ENCODE data around the gene CDSN. TPM values are rescaled to one million over a fixed set of nuclear protein-coding genes. Genes with fewer than 3 reads are reported as not detected.
A peak's percentile ranks its signal among the peaks of the same experiment; 100 is the strongest.

The CDSN gene
- total and polyA plus RNA-seq, 7 experiments from 2014 or later, result not detected

DNA sequence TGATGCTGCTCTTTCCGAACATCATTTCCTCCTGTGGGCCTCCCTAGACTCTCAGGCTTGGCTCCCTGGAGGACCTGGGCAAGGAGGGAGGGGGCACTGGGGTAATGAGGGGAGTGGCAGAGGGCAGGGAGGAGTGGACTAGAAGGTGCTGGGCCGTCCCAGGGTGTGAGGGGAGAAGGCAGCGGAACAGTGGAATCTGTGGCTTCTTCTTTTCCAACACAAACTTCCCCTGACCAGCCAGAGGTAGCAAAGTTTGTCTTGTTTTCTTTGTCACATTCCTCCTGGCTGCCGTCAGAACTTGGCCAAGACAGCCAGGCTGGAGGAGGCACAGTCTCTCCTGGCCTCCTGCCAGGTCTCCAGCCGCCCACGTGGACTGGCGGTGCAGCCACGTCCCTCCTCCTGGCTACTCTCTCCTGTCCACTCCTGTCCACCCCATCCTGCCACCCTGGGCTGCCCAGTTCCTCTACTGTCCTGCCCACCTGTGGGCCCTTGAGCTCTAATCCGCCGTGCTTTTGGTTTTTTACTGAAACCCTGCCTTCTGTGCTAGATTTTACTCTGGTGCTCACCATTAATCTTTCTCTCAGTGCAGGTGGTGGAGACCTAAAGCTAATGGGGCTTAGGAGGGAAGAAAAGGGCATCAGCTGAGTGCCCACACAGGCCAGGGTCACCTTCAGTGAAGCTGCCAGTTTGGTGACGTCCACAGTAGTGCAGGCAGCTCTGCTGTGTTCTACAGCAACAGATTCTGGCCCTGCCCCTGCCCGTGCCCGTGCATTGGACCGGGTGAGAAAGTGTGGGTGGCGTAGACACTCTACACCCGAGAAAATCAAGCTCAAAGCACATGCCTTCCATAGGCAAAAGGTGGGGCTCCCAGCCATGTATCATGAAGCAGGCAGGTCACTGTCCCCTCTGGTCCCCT, 2.8 kb upstream of the CDSN start:
- no peak overlapping the region for H3K4me3 ChIP-seq (ENCODE audit: low read length)
- H3K36me3 Mint-ChIP-seq, result no peaks in the 10 kb centered on the region
- H3K27me3 Mint-ChIP-seq, result peaks cover 0 to 11% (median 4%) of the 10 kb centered on the region in 5 donors
- no peaks in the 10 kb centered on the region for H3K36me3 ChIP-seq (ENCODE audit: control insufficient read depth in 2 of 3, insufficient read depth in 3 of 3, low read length in 3 of 3)
- no peak for ATAC-seq
- no peak overlapping the region for H3K4me3 Mint-ChIP-seq
- CTCF ChIA-PET, result interaction anchor here (0.6 to 1.0 kb wide), 3 partner anchors 32 to 207 kb away, joined by 3 read pairs; no protein-coding TSS in a partner anchor
- H3K4me1 ChIP-seq (ENCODE audit: control insufficient read depth in 2 of 2, insufficient read depth in 2 of 2, low read length in 2 of 2), result no peaks in the 10 kb centered on the region
- H3K4me1 Mint-ChIP-seq, result peaks cover 3 to 8% (median 4%) of the 10 kb centered on the region in 7 donors
- intact Hi-C loops (cut with micrococcal nuclease), result no loop called here
- DNase-seq, result no peak
- POLR2A ChIA-PET, result no interaction called here
- no peaks in the 10 kb centered on the region for H3K9me3 Mint-ChIP-seq
- no peak overlapping the region for H3K27ac Mint-ChIP-seq
- no peak overlapping the region for H3K27ac ChIP-seq (ENCODE audit: low read depth, low read length)
- H3K9me3 ChIP-seq (ENCODE audit: control insufficient read depth in 2 of 3, low read length in 3 of 3), result no peaks in the 10 kb centered on the region
- no peaks in the 10 kb centered on the region for H3K27me3 ChIP-seq (ENCODE audit: control insufficient read depth in 2 of 2, insufficient read depth in 2 of 2, low read length in 2 of 2)

DNA sequence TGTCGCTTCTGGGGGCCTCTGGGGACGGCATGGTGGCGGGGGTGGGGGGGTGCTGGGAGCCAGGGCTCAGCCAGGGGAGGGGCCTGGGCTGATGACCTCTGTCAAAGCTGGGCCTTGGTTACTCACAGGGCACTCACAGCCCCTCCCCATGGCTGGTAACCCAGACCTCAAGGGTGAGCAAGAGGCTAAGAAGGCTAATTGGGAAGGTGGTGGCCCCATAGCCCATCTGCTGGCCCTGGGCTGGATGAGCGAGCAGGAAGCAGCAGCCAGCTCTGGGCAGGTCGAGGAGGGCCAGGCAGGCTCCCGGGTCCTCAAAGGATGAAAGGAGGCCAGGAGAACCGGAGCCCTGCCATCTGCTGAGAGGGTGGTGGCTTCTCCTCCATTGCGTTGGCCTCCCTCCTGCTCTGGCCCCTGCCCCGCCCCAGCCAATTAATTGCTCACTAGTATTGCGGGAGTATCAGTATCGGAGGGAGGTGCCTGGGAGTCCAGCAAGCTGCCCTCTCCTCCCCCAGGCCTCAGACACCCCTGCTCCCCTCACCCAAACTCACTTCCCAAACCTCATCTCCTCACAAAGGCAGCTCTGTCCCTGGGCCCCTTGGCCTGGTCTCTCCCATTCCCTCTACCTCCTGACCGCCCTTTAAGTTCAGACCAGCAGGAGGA, 1.0 kb upstream of the CDSN start:
- H3K36me3 Mint-ChIP-seq, result no peaks in the 10 kb centered on the region
- intact Hi-C loops (cut with micrococcal nuclease), result no loop called here
- H3K9me3 ChIP-seq (ENCODE audit: control insufficient read depth in 2 of 3, low read length in 3 of 3), result no peaks in the 10 kb centered on the region
- H3K4me1 Mint-ChIP-seq, result peaks cover 0 to 8% (median 0%) of the 10 kb centered on the region in 7 donors
- H3K9me3 Mint-ChIP-seq, result no peaks in the 10 kb centered on the region
- DNase-seq, result no peak
- H3K27me3 ChIP-seq (ENCODE audit: control insufficient read depth in 2 of 2, insufficient read depth in 2 of 2, low read length in 2 of 2), result no peaks in the 10 kb centered on the region
- H3K27ac ChIP-seq (ENCODE audit: low read depth, low read length), result no peak overlapping the region
- ChIA-PET POLR2A (no interaction called here), CTCF (interaction anchor here (0.6 kb wide), 1 partner anchor 44 kb away, joined by 5 read pairs; no protein-coding TSS in a partner anchor)
- no peaks in the 10 kb centered on the region for H3K36me3 ChIP-seq (ENCODE audit: control insufficient read depth in 2 of 3, insufficient read depth in 3 of 3, low read length in 3 of 3)
- no peak for ATAC-seq
- H3K27ac Mint-ChIP-seq, result no peak overlapping the region
- H3K27me3 Mint-ChIP-seq, result peaks cover 0 to 12% (median 4%) of the 10 kb centered on the region in 5 donors
- H3K4me3 ChIP-seq (ENCODE audit: low read length), result no peak overlapping the region
- no peaks in the 10 kb centered on the region for H3K4me1 ChIP-seq (ENCODE audit: control insufficient read depth in 2 of 2, insufficient read depth in 2 of 2, low read length in 2 of 2)
- H3K4me3 Mint-ChIP-seq, result no peak overlapping the region

DNA sequence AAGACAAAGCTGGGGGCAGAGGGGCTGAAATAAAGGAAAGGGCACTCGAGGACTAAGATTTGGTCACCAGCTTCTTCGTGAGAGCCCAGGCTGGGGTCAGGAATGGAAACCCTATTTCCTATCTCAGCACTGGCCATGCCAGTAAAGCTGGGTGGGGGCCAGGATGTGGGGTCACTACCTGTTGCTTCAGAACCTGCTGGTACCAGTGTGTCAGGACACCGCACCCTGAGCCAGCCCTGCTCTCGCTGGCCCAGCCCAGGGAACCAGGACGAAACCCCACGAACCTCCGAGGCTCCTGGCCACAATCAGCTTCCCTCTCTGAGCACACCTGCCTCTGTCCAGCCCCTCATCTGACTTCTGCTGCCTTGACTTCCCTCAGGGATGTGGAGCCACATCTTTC, 2.1 kb downstream of the CDSN start:
- intact Hi-C loops (cut with micrococcal nuclease), result no loop called here
- Mint-ChIP-seq H3K27me3 (peaks cover 0 to 17% (median 9%) of the 10 kb centered on the region in 5 donors), H3K4me3 (no peak overlapping the region), H3K9me3 (no peaks in the 10 kb centered on the region), H3K27ac (no peak overlapping the region), H3K36me3 (no peaks in the 10 kb centered on the region), H3K4me1 (peaks cover 0 to 12% (median 5%) of the 10 kb centered on the region in 7 donors)
- no peak for ATAC-seq
- H3K27ac ChIP-seq (ENCODE audit: low read depth, low read length), result no peak overlapping the region
- DNase-seq, result no peak
- H3K4me3 ChIP-seq (ENCODE audit: low read length), result no peak overlapping the region
- no peaks in the 10 kb centered on the region for H3K9me3 ChIP-seq (ENCODE audit: control insufficient read depth in 2 of 3, low read length in 3 of 3)
- no peaks in the 10 kb centered on the region for H3K36me3 ChIP-seq (ENCODE audit: control insufficient read depth in 2 of 3, insufficient read depth in 3 of 3, low read length in 3 of 3)
- no peaks in the 10 kb centered on the region for H3K27me3 ChIP-seq (ENCODE audit: control insufficient read depth in 2 of 2, insufficient read depth in 2 of 2, low read length in 2 of 2)
- no peaks in the 10 kb centered on the region for H3K4me1 ChIP-seq (ENCODE audit: control insufficient read depth in 2 of 2, insufficient read depth in 2 of 2, low read length in 2 of 2)
- ChIA-PET CTCF (interaction anchor here (0.6 to 5.3 kb wide), 2 partner anchors 31 to 67 kb away, joined by 3 to 27 read pairs; no protein-coding TSS in a partner anchor), POLR2A (no interaction called here)

DNA sequence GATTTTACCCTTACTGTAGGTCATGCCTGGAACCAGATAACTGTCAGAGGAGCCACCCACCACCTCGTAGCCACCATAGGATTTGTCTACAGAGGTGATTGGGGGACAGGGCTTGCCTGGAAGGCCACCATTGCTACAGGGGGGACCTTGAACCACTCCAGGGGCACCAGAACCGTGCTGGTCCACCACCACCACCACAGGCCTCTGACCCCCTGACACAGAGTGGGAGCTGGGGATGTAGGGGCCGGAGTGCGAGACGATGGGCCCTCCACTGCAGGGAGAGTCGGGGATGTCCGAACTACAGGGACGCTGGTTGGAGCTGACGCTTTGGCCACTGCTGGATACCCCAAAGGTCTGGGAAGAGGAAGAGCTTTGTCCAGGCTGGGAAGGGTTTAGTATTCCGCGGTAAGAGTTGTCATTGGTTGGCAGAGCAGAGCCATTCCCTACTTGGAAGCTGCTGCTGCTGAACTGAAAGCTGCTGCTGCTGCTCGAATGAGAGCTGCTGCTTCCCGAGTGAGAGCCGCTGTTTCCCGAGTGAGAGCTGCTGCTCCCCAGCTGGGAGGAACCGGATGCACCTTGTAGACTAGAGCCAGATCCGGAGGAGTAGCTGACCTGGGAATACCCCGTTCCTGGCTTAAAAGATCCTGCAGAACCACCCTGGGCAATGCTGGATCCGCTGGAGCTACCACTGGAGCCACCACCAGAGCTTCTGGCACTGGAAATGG, 3.4 kb downstream of the CDSN start:
- intact Hi-C loops (cut with micrococcal nuclease), result no loop called here
- POLR2A ChIA-PET, result interaction anchor here (0.6 to 1.2 kb wide), 2 partner anchors 21 to 404 kb away, joined by 3 to 4 read pairs; no protein-coding TSS in a partner anchor
- Histone ChIP-seq H3K27ac (ENCODE audit: low read depth, low read length) (no peak overlapping the region), H3K36me3 (ENCODE audit: control insufficient read depth in 2 of 3, insufficient read depth in 3 of 3, low read length in 3 of 3) (no peaks in the 10 kb centered on the region), H3K27me3 (ENCODE audit: control insufficient read depth in 2 of 2, insufficient read depth in 2 of 2, low read length in 2 of 2) (no peaks in the 10 kb centered on the region), H3K9me3 (ENCODE audit: control insufficient read depth in 2 of 3, low read length in 3 of 3) (no peaks in the 10 kb centered on the region), H3K4me3 (ENCODE audit: low read length) (no peak overlapping the region), H3K4me1 (ENCODE audit: control insufficient read depth in 2 of 2, insufficient read depth in 2 of 2, low read length in 2 of 2) (no peaks in the 10 kb centered on the region)
- H3K4me3 Mint-ChIP-seq, result no peak overlapping the region
- no peak overlapping the region for H3K27ac Mint-ChIP-seq
- CTCF ChIA-PET, result interaction anchor here (0.5 to 5.3 kb wide), 12 partner anchors 9 to 717 kb away, joined by 3 to 27 read pairs (median 5); no protein-coding TSS in a partner anchor
- ATAC-seq (no peak), DNase-seq (no peak)
- H3K4me1 Mint-ChIP-seq, result peaks cover 0 to 12% (median 5%) of the 10 kb centered on the region in 7 donors
- H3K27me3 Mint-ChIP-seq, result peaks cover 0 to 19% (median 9%) of the 10 kb centered on the region in 5 donors
- H3K36me3 Mint-ChIP-seq, result no peaks in the 10 kb centered on the region
- no peaks in the 10 kb centered on the region for H3K9me3 Mint-ChIP-seq

DNA sequence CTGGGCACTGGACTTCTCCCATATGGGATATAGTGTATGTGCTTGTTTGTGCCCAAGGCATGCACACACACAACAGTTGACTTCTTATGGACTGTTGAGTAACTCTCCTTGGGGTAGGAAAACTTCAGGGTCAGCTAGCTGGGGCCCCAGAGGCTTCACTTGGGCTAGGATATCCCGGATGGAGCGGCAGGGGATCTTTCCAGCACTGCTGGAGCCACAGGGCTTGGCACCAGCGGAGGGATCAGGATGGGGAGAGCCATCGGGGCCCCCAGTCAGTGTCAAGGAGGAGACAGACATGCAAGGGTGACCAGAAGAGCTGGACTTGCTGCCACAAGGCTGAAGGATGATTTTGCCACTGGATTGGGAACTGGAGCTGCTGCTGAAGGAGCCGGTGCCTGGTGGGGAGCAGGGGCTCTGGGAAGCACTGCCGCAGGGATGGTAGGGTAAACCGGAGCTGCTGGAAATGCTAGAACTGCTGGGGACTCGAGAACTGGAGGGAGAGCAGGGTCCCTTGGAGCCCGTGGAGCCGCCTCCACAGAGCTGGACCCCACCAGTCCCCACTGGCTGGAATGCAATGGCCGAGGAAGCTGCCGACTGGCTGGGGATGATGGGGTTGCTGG, 4.2 kb downstream of the CDSN start:
- H3K27ac Mint-ChIP-seq, result peak overlapping the region in 1 of 9 donors; percentile 76
- intact Hi-C loops (cut with micrococcal nuclease), result loop anchor here in 1 of 2 donors (1.0 kb wide), 5 partner anchors 22 to 201 kb away; no protein-coding TSS in a partner anchor
- H3K36me3 Mint-ChIP-seq, result no peaks in the 10 kb centered on the region
- H3K4me3 Mint-ChIP-seq, result no peak overlapping the region
- peaks cover 0 to 19% (median 9%) of the 10 kb centered on the region in 5 donors for H3K27me3 Mint-ChIP-seq
- Histone ChIP-seq H3K36me3 (ENCODE audit: control insufficient read depth in 2 of 3, insufficient read depth in 3 of 3, low read length in 3 of 3) (no peaks in the 10 kb centered on the region), H3K4me3 (ENCODE audit: low read length) (no peak overlapping the region), H3K27me3 (ENCODE audit: control insufficient read depth in 2 of 2, insufficient read depth in 2 of 2, low read length in 2 of 2) (no peaks in the 10 kb centered on the region), H3K27ac (ENCODE audit: low read depth, low read length) (no peak overlapping the region), H3K9me3 (ENCODE audit: control insufficient read depth in 2 of 3, low read length in 3 of 3) (no peaks in the 10 kb centered on the region), H3K4me1 (ENCODE audit: control insufficient read depth in 2 of 2, insufficient read depth in 2 of 2, low read length in 2 of 2) (no peaks in the 10 kb centered on the region)
- no peaks in the 10 kb centered on the region for H3K9me3 Mint-ChIP-seq
- POLR2A ChIA-PET, result interaction anchor here (1.2 to 2.6 kb wide), 2 partner anchors 20 to 22 kb away, joined by 4 to 11 read pairs; no protein-coding TSS in a partner anchor
- CTCF ChIA-PET, result interaction anchor here (0.6 to 5.3 kb wide), 15 partner anchors 10 to 353 kb away, joined by 3 to 27 read pairs (median 4); no protein-coding TSS in a partner anchor
- ATAC-seq (no peak), DNase-seq (no peak)
- H3K4me1 Mint-ChIP-seq, result peaks cover 0 to 12% (median 5%) of the 10 kb centered on the region in 7 donors
